Neural progenitor cell (in vitro differentiated cells): ENCODE results near the gene COG5. TPM values are rescaled to one million over a fixed set of nuclear protein-coding genes. Genes with fewer than 3 reads are reported as not detected.

Experiments used
- DNase-seq: peaks from one replicate; pipeline ENCODE4 v3.0.0-alpha.2; 2016; ENCODE audit warnings: low spot score
- H2AFZ ChIP-seq: fragments of 200-600 bp; sonication (generic); replicated peaks from 2 replicates; pipeline ENCODE4 v1.6.1; 2016; ENCODE audit warnings: antibody characterized with exemption
- H3F3A ChIP-seq: fragments of 200-600 bp; sonication (generic); 2 replicates; pipeline ENCODE4 v1.6.1; 2016; ENCODE audit warnings: antibody characterized with exemption, low read depth
- H3K27ac ChIP-seq: fragments of 200-600 bp; sonication (generic); 2 replicates; pipeline ENCODE4 v1.5.1; 2016; ENCODE audit warnings: mild to moderate bottlenecking
- H3K27me3 ChIP-seq: fragments of 200-600 bp; sonication (generic); 2 replicates; pipeline ENCODE4 v1.6.1; 2016; ENCODE audit warnings: mild to moderate bottlenecking, moderate library complexity
- H3K36me3 ChIP-seq: fragments of 200-600 bp; sonication (generic); 2 replicates; pipeline ENCODE4 v1.5.1; 2016
- H3K4me1 ChIP-seq: fragments of 200-600 bp; sonication (generic); 2 replicates; pipeline ENCODE4 v1.6.1; 2016; ENCODE audit warnings: mixed run types
- H3K4me2 ChIP-seq: fragments of 200-600 bp; sonication (generic); 2 replicates; pipeline ENCODE4 v1.6.1; 2016
- H3K4me3 ChIP-seq: fragments of 200-600 bp; sonication (generic); 2 replicates; pipeline ENCODE4 v1.5.1; 2016
- H3K79me2 ChIP-seq: fragments of 200-600 bp; sonication (generic); 2 replicates; pipeline ENCODE4 v1.6.1; 2016; ENCODE audit warnings: low read depth
- H3K9ac ChIP-seq: fragments of 200-600 bp; sonication (generic); 2 replicates; pipeline ENCODE4 v1.6.1; 2016
- H3K9me3 ChIP-seq: fragments of 200-600 bp; sonication (generic); 2 replicates; pipeline ENCODE4 v1.5.1; 2016; ENCODE audit warnings: low read depth
- H4K20me1 ChIP-seq: fragments of 200-600 bp; sonication (generic); 2 replicates; pipeline ENCODE4 v1.6.1; 2016; ENCODE audit warnings: low read depth
- H3K27ac Mint-ChIP-seq: 3 replicates; pipeline ENCODE4 v1.8.0; 2021; ENCODE audit warnings: mixed read lengths
- H3K27me3 Mint-ChIP-seq: 2 replicates; pipeline ENCODE4 v1.8.0; 2022; ENCODE audit warnings: low read depth, mild to moderate bottlenecking, inconsistent platforms, moderate library complexity, mixed read lengths; ENCODE audit not compliant: insufficient read depth
- H3K36me3 Mint-ChIP-seq: 3 replicates; pipeline ENCODE4 v1.8.0; 2021; ENCODE audit warnings: mixed read lengths
- H3K4me1 Mint-ChIP-seq: 3 replicates; pipeline ENCODE4 v1.8.0; 2021; ENCODE audit warnings: mixed read lengths
- H3K4me3 Mint-ChIP-seq: 3 replicates; pipeline ENCODE4 v1.8.0; 2021; ENCODE audit warnings: mild to moderate bottlenecking, moderate library complexity, mixed read lengths
- H3K9me3 Mint-ChIP-seq: 3 replicates; pipeline ENCODE4 v1.8.0; 2020; ENCODE audit warnings: mixed read lengths
- EZH2 ChIP-seq: fragments of 200-600 bp; sonication (generic); IDR thresholded peaks from 2 replicates; pipeline ENCODE4 v1.6.1; 2017; ENCODE audit warnings: antibody characterized with exemption, mild to moderate bottlenecking, moderate library complexity
- EZH2phosphoT487 ChIP-seq: fragments of 200-600 bp; sonication (generic); IDR thresholded peaks from 2 replicates; pipeline ENCODE4 v1.6.1; 2017; ENCODE audit warnings: antibody characterized with exemption
- total RNA-seq: library from RNA; depleted of rRNA; stranded (reverse); fragments of >200 nt; gene quantifications from 2 replicates; pipeline ENCODE4 v1.2.3, GENCODE V29; 2015; ENCODE audit warnings: low replicate concordance
- TF ChIP-seq, protein P1 (sequence below): fragments of 200-600 bp; sonication (generic); IDR thresholded peaks from 2 replicates; pipeline ENCODE4 v1.5.1; 2017; ENCODE audit warnings: antibody characterized with exemption, mild to moderate bottlenecking

Gene COG5
- total RNA-seq, 1 donor from 2014 or later: 90.5 TPM

DNA sequence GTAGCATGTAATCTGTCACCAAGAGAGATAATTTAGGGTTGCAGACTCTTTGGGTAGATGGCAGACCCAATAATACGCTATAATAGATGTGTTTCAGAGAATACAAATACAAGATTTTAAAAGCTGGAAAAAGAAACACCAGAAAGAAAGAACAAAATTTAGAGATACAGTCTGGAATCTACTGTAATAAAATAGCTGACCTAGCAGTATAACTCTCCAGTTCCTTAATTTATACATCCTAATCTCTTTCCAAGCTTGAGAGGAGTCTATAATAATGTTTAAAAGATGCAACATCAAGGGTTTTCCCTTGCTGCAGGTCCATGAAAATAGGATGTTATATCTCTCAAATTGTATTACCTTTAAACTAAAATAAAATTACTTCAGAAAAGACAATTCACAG lies 121.0 kb downstream of the COG5 start:
- Mint-ChIP-seq H3K4me3 (no peak overlapping the region), H3K27ac (no peak overlapping the region), H3K27me3 (no peaks in the 10 kb centered on the region), H3K4me1 (no peaks in the 10 kb centered on the region), H3K9me3 (no peaks in the 10 kb centered on the region), H3K36me3 (peaks cover 1% of the 10 kb centered on the region)
- no peak overlapping the region for H2AFZ ChIP-seq
- H3K4me3 ChIP-seq: no peak overlapping the region
- H3K9me3 ChIP-seq: no peaks in the 10 kb centered on the region
- H3K79me2 ChIP-seq: no peaks in the 10 kb centered on the region
- H3K27me3 ChIP-seq: no peaks in the 10 kb centered on the region
- H3K9ac ChIP-seq: no peak overlapping the region
- no peaks in the 10 kb centered on the region for H3K4me1 ChIP-seq
- H3K4me2 ChIP-seq: no peak overlapping the region
- H3F3A ChIP-seq: no peaks in the 10 kb centered on the region
- no peaks in the 10 kb centered on the region for H3K36me3 ChIP-seq
- TF ChIP-seq EZH2 (no peak), EZH2phosphoT487 (no peak)
- TF ChIP-seq, protein P1, sequence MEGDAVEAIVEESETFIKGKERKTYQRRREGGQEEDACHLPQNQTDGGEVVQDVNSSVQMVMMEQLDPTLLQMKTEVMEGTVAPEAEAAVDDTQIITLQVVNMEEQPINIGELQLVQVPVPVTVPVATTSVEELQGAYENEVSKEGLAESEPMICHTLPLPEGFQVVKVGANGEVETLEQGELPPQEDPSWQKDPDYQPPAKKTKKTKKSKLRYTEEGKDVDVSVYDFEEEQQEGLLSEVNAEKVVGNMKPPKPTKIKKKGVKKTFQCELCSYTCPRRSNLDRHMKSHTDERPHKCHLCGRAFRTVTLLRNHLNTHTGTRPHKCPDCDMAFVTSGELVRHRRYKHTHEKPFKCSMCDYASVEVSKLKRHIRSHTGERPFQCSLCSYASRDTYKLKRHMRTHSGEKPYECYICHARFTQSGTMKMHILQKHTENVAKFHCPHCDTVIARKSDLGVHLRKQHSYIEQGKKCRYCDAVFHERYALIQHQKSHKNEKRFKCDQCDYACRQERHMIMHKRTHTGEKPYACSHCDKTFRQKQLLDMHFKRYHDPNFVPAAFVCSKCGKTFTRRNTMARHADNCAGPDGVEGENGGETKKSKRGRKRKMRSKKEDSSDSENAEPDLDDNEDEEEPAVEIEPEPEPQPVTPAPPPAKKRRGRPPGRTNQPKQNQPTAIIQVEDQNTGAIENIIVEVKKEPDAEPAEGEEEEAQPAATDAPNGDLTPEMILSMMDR: no peak
- H3K27ac ChIP-seq: no peak overlapping the region
- DNase-seq: no peak
- H4K20me1 ChIP-seq: no peaks in the 10 kb centered on the region

DNA sequence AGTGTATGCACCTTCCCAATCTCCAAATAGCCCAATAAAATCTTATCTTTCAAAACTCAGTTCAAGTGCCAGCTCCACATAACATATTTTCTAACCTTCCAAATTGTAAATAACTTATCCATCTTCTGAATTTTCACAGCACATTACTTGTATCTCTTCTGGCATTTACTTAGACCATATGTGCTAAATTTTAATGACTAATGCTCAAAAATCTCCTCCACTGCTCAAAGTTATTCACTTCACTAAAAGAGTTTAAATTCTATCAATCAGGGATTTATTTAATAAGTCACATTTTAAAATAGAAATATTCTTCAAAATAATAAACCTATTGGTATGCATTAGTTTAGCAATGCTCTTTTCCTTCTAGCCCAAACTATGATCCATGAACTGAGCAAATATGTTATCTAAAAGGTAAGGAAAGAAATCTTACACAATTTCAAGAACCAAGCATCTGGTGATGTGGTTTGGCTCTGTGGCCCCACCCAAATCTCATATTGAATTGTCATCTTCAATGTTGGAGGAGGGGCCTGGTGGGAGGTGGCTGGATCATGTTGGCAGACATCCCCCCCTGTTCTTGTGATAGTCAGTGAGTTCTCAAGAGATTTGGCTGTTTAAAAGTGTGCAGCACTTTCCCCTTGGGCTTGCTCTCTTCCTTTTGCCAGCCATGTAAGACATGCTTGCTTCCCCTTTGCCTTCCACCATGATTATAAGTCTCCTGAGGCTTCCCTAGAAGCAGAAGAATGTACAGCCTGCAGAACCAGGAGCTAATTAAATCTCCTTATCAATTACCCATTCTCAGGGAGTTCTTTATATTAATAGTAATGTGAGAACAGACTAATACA lies 121.9 kb downstream of the COG5 start:
- Histone ChIP-seq H3F3A (no peaks in the 10 kb centered on the region), H2AFZ (no peak overlapping the region), H3K27ac (no peak overlapping the region), H3K9ac (no peak overlapping the region), H3K9me3 (no peaks in the 10 kb centered on the region), H3K27me3 (no peaks in the 10 kb centered on the region), H3K4me1 (no peaks in the 10 kb centered on the region), H3K4me2 (no peak overlapping the region), H3K36me3 (no peaks in the 10 kb centered on the region), H3K4me3 (no peak overlapping the region), H4K20me1 (no peaks in the 10 kb centered on the region), H3K79me2 (no peaks in the 10 kb centered on the region)
- Mint-ChIP-seq H3K4me1 (no peaks in the 10 kb centered on the region), H3K4me3 (no peak overlapping the region), H3K27me3 (no peaks in the 10 kb centered on the region), H3K36me3 (peaks cover 1% of the 10 kb centered on the region), H3K9me3 (no peaks in the 10 kb centered on the region), H3K27ac (no peak overlapping the region)
- TF ChIP-seq EZH2phosphoT487 (no peak), EZH2 (no peak)
- TF ChIP-seq, protein P1: no peak
- DNase-seq: no peak

DNA sequence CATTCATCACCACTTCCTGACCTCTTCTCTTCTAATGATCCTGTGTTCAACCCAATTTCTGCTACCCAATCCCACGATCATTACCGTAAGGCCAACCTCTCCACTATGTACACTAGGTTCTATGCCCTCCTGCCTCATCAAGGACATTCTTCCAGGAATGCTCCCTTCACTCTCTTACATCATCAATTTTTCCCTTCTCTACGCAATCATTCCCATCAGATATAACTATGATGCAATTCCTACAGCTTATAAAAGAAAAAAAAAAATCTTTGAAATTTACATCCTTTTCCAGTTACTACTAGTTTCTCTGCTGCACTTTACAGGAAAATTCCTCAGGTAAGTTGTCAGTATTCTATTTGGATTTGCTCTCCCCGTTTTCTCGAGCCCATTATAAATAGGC lies 124.7 kb downstream of the COG5 start:
- Histone ChIP-seq H3K36me3 (no peaks in the 10 kb centered on the region), H3K4me2 (no peak overlapping the region), H4K20me1 (no peaks in the 10 kb centered on the region), H3K4me3 (no peak overlapping the region), H3K79me2 (no peaks in the 10 kb centered on the region), H3F3A (no peaks in the 10 kb centered on the region), H3K27me3 (no peaks in the 10 kb centered on the region), H3K4me1 (no peaks in the 10 kb centered on the region), H3K9ac (no peak overlapping the region), H3K9me3 (no peaks in the 10 kb centered on the region), H3K27ac (no peak overlapping the region), H2AFZ (no peak overlapping the region)
- Mint-ChIP-seq H3K27me3 (no peaks in the 10 kb centered on the region), H3K4me1 (no peaks in the 10 kb centered on the region), H3K4me3 (no peak overlapping the region), H3K27ac (no peak overlapping the region), H3K9me3 (peaks cover 2% of the 10 kb centered on the region), H3K36me3 (peaks cover 1% of the 10 kb centered on the region)
- TF ChIP-seq EZH2phosphoT487 (no peak), EZH2 (no peak)
- TF ChIP-seq, protein P1: no peak
- DNase-seq: no peak
